Thyroid gland (tissue), 4 donors: ENCODE data around the gene SKIDA1.

ENCODE experiments used
- POLR2A ChIP-seq, 2 donors: fragments of 450-650 bp; IDR thresholded peaks; one replicate each; pipeline ENCODE4 v1.6.1; 2017; ENCODE audit warnings: antibody characterized with exemption in 2 of 2, mild to moderate bottlenecking in 2 of 2, moderate library complexity in 1 of 2
- TF ChIP-seq, protein P1 (sequence below), 6 experiments: fragments of 200-600 bp in 3 of 6; fragments of 450-650 bp in 3 of 6; sonication (generic) in 3 of 6; IDR thresholded peaks; one replicate each; pipeline ENCODE4 v1.5.1; 2016 to 2019; ENCODE audit warnings: antibody characterized with exemption in 6 of 6, mild to moderate bottlenecking in 2 of 6, inconsistent platforms in 1 of 6, moderate library complexity in 1 of 6

DNA sequence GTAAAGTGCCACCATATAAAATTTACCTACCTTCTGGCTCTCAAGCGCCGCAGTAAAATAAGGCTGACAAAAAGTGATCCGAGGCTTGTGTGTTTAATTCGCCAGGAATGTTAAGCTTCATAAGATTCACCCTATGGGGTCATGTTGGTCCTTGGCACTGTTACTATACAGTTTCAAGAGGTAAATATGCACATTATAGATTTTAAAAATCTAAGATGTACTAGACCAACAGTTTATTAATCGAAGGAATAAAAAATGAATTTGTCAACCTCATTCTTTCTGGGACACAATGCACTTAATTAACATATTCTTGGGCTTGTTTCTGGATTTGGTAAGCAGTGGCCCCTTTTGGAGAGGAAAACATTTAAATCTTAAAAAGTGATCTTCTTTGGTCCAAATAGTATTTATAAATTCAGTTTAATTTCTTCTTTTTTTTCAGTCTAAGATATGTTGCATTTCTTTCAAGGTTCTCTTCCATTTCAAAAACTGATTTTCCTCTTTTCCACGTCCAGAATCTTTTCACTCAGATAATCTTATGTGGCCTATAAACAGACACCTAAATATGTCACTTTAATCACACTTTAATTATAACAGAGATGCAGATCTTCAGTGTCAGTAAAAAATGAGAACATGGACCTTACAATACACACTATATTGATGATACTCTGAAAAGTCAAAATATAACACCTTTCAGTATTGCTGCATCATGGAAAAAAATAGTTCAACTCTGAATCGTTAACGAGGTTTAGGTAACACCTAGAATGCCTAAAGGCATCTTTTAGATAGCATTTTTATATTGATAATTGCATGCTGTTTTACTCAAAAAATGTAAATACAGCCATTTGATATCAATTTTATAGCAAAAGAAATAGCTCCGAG lies 3.8 kb upstream of the SKIDA1 start:
- TF ChIP-seq, protein P1, sequence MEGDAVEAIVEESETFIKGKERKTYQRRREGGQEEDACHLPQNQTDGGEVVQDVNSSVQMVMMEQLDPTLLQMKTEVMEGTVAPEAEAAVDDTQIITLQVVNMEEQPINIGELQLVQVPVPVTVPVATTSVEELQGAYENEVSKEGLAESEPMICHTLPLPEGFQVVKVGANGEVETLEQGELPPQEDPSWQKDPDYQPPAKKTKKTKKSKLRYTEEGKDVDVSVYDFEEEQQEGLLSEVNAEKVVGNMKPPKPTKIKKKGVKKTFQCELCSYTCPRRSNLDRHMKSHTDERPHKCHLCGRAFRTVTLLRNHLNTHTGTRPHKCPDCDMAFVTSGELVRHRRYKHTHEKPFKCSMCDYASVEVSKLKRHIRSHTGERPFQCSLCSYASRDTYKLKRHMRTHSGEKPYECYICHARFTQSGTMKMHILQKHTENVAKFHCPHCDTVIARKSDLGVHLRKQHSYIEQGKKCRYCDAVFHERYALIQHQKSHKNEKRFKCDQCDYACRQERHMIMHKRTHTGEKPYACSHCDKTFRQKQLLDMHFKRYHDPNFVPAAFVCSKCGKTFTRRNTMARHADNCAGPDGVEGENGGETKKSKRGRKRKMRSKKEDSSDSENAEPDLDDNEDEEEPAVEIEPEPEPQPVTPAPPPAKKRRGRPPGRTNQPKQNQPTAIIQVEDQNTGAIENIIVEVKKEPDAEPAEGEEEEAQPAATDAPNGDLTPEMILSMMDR (IDR thresholded peaks at IDR 0.05) = no peak
- TF ChIP-seq POLR2A (IDR thresholded peaks at IDR 0.05) = no peak
